Measurements from ENCODE around the gene NBEAL1. TPM values are rescaled to one million over a fixed set of nuclear protein-coding genes. Genes with fewer than 3 reads are reported as not detected.
"Not testable (repeated sequence)": the region's sequence is repeated elsewhere in the genome, so short reads cannot be mapped to it uniquely, and the experiment has no call there.

NBEAL1 gene
- total and polyA plus RNA-seq, 10 donors: 3.5 to 34.3 (median 24.2) TPM

GRCh38 chr2:203126996-203127395, 112.3 kb downstream of the NBEAL1 start:
- H3K4me3 ChIP-seq: no peak overlapping the region
- no peaks in the 10 kb centered on the region for H3K27me3 ChIP-seq (replicated peaks in 1 of 7)
- H3K4me1 ChIP-seq: no peaks in the 10 kb centered on the region
- H3K36me3 ChIP-seq: peaks cover 0 to 86% (median 15%) of the 10 kb centered on the region in 6 donors
- intact Hi-C loops (cut with DNase I; ENCODE audit: low total_unique reads): no loop called here
- no peak overlapping the region for H3K27ac ChIP-seq
- no peak for TF ChIP-seq POLR2A (IDR thresholded peaks at IDR 0.05)
- WGBS, 5 donors: 82 to 95% (median 93%) methylated on average over 2 of the region's 2 CpGs
- no peaks in the 10 kb centered on the region for H3K9me3 ChIP-seq
- DNase-seq: no peak

- Histone ChIP-seq H3K9me3 (no peaks in the 10 kb centered on the region), H3K27ac (no peak overlapping the region), H3K4me1 (no peaks in the 10 kb centered on the region), H3K36me3 (peaks cover 0 to 70% (median 4%) of the 10 kb centered on the region in 6 donors), H3K27me3 (replicated peaks in 1 of 7) (no peaks in the 10 kb centered on the region), H3K4me3 (no peak overlapping the region)
- 93 to 96% (median 93%) methylated on average over 4 of the region's 4 CpGs for WGBS, 5 donors
- DNase-seq: no peak
- no peak for TF ChIP-seq CTCF (IDR thresholded peaks at IDR 0.05 in 8 of 11, conservative IDR thresholded peaks at IDR 0.05 in 3 of 11)
- TF ChIP-seq POLR2AphosphoS5 (IDR thresholded peaks at IDR 0.05): no peak
- no peak for TF ChIP-seq POLR2A (IDR thresholded peaks at IDR 0.05)
- intact Hi-C loops (cut with DNase I; ENCODE audit: low total_unique reads): no loop called here
These were observed 120.4 kb downstream of the NBEAL1 start for GRCh38 chr2:203135105-203135504.

DNA sequence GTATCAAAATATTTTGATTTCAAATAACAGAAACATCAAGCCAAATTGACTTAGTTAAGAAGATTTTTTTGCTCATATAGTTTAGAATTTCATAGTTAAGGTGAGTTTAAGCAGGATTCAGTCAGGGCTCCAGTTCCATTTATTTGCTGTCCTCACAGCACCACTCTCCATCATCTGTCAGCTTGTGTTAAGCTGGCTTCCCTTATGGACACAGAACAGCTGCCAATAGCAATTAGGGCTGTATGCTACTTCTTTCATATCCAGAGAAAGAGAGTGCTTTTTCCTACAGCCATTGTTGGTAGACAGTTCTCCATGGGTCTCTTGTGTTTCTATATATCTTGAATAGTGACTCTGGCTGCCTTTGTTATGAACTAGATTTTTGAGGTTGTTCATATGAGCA, 128.7 kb downstream of the NBEAL1 start:
- Histone ChIP-seq H3K4me1 (no peaks in the 10 kb centered on the region), H3K27ac (no peak overlapping the region), H3K9me3 (no peaks in the 10 kb centered on the region), H3K36me3 (peaks cover 0 to 67% (median 0%) of the 10 kb centered on the region in 6 donors), H3K4me3 (no peak overlapping the region), H3K27me3 (replicated peaks in 1 of 7) (no peaks in the 10 kb centered on the region)
- intact Hi-C loops (cut with DNase I; ENCODE audit: low total_unique reads): no loop called here
- TF ChIP-seq POLR2A (IDR thresholded peaks at IDR 0.05) (no peak), POLR2AphosphoS5 (IDR thresholded peaks at IDR 0.05) (no peak), CTCF (IDR thresholded peaks at IDR 0.05 in 8 of 11, conservative IDR thresholded peaks at IDR 0.05 in 3 of 11) (no peak)
- no peak for DNase-seq

DNA sequence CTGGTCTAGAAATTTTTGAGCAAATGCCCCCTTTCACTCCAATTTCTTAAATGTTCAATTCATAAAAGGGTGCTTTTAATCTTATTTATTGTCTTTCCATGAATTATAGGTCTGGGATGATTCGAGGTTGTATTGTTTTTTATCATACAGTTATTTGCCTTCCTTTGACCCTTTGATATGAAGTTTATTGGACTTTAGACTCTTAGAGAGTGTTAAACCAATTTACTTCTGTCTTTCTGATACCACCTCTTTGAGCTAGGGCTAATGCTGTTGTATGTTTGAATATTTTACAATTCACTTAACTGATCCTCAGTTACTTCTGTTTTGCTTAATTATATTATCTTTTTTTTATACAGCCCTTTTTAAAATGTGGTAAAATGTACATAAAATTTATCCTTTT, 134.5 kb downstream of the NBEAL1 start:
- H3K9me3 ChIP-seq: no peaks in the 10 kb centered on the region
- intact Hi-C loops (cut with DNase I; ENCODE audit: low total_unique reads): no loop called here
- H3K4me1 ChIP-seq: no peaks in the 10 kb centered on the region
- no peak for DNase-seq
- peaks cover 0 to 67% (median 12%) of the 10 kb centered on the region in 6 donors for H3K36me3 ChIP-seq
- H3K4me3 ChIP-seq: no peak overlapping the region
- H3K27ac ChIP-seq: no peak overlapping the region
- 90 to 100% (median 95%) methylated on average over 1 of the region's 1 CpG for WGBS, 5 donors
- H3K27me3 ChIP-seq (replicated peaks in 1 of 7): no peaks in the 10 kb centered on the region
- TF ChIP-seq CTCF (IDR thresholded peaks at IDR 0.05 in 8 of 11, conservative IDR thresholded peaks at IDR 0.05 in 3 of 11): no peak
- no peak for TF ChIP-seq POLR2A (IDR thresholded peaks at IDR 0.05)
- no peak for TF ChIP-seq POLR2AphosphoS5 (IDR thresholded peaks at IDR 0.05)

DNA sequence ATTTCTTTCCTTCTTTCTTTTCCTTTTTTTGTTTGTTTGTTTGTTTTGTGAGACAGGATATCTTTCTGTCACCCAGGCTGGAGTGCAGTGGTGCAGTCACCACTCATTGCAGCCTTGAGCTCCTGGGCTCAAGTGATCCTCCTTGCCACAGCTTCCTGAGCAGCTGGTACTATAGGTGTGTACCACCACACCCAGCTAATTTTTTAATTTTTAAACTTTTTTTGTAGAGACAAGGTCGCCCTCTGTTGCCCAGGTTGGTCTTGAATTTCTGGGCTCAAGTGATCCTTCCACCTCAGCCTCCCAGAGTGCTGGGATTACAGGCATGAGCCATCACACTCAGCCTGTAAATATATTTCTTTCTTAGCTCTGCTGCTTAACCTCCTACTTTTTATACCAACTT, 140.7 kb downstream of the NBEAL1 start:
- no peaks in the 10 kb centered on the region for H3K4me1 ChIP-seq
- no peaks in the 10 kb centered on the region for H3K9me3 ChIP-seq
- intact Hi-C loops (cut with DNase I; ENCODE audit: low total_unique reads): no loop called here
- H3K36me3 ChIP-seq: peaks cover 0 to 51% (median 1%) of the 10 kb centered on the region in 6 donors
- H3K27me3 ChIP-seq (replicated peaks in 1 of 7): no peaks in the 10 kb centered on the region
- H3K4me3 ChIP-seq: no peak overlapping the region
- DNase-seq: no peak
- WGBS, 5 donors: 68 to 84% (median 81%) methylated on average over 1 of the region's 1 CpG
- H3K27ac ChIP-seq: no peak overlapping the region
- no peak for TF ChIP-seq CTCF (IDR thresholded peaks at IDR 0.05 in 8 of 11, conservative IDR thresholded peaks at IDR 0.05 in 3 of 11)
- TF ChIP-seq POLR2A (IDR thresholded peaks at IDR 0.05): no peak
- no peak for TF ChIP-seq POLR2AphosphoS5 (IDR thresholded peaks at IDR 0.05)

- peaks cover 0 to 52% (median 7%) of the 10 kb centered on the region in 6 donors for H3K36me3 ChIP-seq
- 94 to 99% (median 95%) methylated on average over 5 of the region's 5 CpGs for WGBS, 5 donors
These were observed 148.0 kb downstream of the NBEAL1 start for GRCh38 chr2:203162722-203163121.

More at GRCh38 chr2:203162722-203163121, 148.0 kb downstream of the NBEAL1 start:
- H3K27ac ChIP-seq; H3K9me3 ChIP-seq; H3K4me1 ChIP-seq; DNase-seq; H3K4me3 ChIP-seq; H3K27me3 ChIP-seq (replicated peaks in 1 of 7); intact Hi-C loops (cut with DNase I; ENCODE audit: low total_unique reads): not testable (repeated sequence)

Data from spleen (tissue), 11 donors.